ENCODE data around the gene SSBP2.

The SSBP2 gene

DNA sequence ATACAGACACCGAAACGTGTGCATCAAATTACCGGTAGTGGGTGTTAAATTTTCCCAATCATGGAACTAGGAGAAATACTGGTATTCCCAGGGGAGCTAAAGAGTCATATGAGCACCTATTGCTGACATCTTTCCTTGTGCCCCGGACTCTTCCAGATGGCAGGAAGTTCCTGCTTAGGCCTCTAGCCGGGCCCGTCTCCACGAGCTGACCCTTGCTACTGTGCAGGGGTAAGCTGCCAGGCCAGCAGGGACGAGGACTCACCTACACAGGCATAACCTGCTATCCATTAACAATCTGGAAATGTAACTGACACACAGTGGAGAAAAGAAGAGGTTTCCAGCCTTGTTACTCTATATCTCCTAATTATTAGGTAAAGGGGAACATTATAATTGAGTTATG, 16.2 kb upstream of the SSBP2 start:
- no peak for DNase-seq (ENCODE audit: low read depth in 1 of 2, low spot score in 1 of 2)
- Histone ChIP-seq H3K27ac (replicated peaks) (no peak overlapping the region), H3K27me3 (ENCODE audit: insufficient read depth, poor library complexity, severe bottlenecking) (no peaks in the 10 kb centered on the region), H3K4me3 (replicated peaks; ENCODE audit: insufficient read depth, low read length) (no peak overlapping the region)
- TF ChIP-seq, protein P1, sequence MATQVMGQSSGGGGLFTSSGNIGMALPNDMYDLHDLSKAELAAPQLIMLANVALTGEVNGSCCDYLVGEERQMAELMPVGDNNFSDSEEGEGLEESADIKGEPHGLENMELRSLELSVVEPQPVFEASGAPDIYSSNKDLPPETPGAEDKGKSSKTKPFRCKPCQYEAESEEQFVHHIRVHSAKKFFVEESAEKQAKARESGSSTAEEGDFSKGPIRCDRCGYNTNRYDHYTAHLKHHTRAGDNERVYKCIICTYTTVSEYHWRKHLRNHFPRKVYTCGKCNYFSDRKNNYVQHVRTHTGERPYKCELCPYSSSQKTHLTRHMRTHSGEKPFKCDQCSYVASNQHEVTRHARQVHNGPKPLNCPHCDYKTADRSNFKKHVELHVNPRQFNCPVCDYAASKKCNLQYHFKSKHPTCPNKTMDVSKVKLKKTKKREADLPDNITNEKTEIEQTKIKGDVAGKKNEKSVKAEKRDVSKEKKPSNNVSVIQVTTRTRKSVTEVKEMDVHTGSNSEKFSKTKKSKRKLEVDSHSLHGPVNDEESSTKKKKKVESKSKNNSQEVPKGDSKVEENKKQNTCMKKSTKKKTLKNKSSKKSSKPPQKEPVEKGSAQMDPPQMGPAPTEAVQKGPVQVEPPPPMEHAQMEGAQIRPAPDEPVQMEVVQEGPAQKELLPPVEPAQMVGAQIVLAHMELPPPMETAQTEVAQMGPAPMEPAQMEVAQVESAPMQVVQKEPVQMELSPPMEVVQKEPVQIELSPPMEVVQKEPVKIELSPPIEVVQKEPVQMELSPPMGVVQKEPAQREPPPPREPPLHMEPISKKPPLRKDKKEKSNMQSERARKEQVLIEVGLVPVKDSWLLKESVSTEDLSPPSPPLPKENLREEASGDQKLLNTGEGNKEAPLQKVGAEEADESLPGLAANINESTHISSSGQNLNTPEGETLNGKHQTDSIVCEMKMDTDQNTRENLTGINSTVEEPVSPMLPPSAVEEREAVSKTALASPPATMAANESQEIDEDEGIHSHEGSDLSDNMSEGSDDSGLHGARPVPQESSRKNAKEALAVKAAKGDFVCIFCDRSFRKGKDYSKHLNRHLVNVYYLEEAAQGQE (IDR thresholded peaks at IDR 0.05; ENCODE audit: insufficient replicate concordance, low read depth) = no peak
- no peak for TF ChIP-seq SPI1 (IDR thresholded peaks at IDR 0.05; ENCODE audit: borderline replicate concordance, low read depth)
- no peak for TF ChIP-seq POLR2AphosphoS5 (IDR thresholded peaks at IDR 0.05; ENCODE audit: low read depth)
- TF ChIP-seq GABPA (IDR thresholded peaks at IDR 0.05; ENCODE audit: low read depth) = no peak
- TF ChIP-seq, protein P2, sequence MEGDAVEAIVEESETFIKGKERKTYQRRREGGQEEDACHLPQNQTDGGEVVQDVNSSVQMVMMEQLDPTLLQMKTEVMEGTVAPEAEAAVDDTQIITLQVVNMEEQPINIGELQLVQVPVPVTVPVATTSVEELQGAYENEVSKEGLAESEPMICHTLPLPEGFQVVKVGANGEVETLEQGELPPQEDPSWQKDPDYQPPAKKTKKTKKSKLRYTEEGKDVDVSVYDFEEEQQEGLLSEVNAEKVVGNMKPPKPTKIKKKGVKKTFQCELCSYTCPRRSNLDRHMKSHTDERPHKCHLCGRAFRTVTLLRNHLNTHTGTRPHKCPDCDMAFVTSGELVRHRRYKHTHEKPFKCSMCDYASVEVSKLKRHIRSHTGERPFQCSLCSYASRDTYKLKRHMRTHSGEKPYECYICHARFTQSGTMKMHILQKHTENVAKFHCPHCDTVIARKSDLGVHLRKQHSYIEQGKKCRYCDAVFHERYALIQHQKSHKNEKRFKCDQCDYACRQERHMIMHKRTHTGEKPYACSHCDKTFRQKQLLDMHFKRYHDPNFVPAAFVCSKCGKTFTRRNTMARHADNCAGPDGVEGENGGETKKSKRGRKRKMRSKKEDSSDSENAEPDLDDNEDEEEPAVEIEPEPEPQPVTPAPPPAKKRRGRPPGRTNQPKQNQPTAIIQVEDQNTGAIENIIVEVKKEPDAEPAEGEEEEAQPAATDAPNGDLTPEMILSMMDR (IDR thresholded peaks at IDR 0.05; ENCODE audit: insufficient read depth, low read length) = no peak

DNA sequence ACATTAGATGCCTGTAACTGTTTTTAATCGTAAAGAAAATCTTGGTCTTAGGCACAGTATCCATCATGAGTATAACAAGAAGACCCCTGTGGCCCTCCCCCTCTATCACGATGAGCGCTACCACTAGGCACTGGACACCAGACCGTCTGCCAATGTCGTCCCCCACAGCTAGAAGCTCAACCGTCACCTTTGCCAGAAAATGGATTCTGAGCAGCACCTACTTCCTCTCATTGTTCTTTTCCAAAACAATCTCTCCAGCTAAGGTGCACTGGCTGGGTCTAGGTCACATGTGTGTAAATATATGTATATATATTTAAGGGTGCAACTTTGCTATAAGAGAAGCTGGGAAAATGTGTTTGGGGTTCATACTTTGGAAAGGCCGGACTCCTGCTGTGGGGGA, 15.7 kb upstream of the SSBP2 start:
- no peaks in the 10 kb centered on the region for H3K27me3 ChIP-seq (ENCODE audit: insufficient read depth, poor library complexity, severe bottlenecking)
- DNase-seq (ENCODE audit: low read depth in 1 of 2, low spot score in 1 of 2) = no peak
- TF ChIP-seq POLR2AphosphoS5 (IDR thresholded peaks at IDR 0.05; ENCODE audit: low read depth) = no peak
- TF ChIP-seq, protein P1 (IDR thresholded peaks at IDR 0.05; ENCODE audit: insufficient replicate concordance, low read depth) = no peak
- TF ChIP-seq SPI1 (IDR thresholded peaks at IDR 0.05; ENCODE audit: borderline replicate concordance, low read depth) = no peak
- TF ChIP-seq, protein P2 (IDR thresholded peaks at IDR 0.05; ENCODE audit: insufficient read depth, low read length) = no peak
- TF ChIP-seq GABPA (IDR thresholded peaks at IDR 0.05; ENCODE audit: low read depth) = no peak
- no peak overlapping the region for H3K4me3 ChIP-seq (replicated peaks; ENCODE audit: insufficient read depth, low read length)
- H3K27ac ChIP-seq (replicated peaks) = no peak overlapping the region

DNA sequence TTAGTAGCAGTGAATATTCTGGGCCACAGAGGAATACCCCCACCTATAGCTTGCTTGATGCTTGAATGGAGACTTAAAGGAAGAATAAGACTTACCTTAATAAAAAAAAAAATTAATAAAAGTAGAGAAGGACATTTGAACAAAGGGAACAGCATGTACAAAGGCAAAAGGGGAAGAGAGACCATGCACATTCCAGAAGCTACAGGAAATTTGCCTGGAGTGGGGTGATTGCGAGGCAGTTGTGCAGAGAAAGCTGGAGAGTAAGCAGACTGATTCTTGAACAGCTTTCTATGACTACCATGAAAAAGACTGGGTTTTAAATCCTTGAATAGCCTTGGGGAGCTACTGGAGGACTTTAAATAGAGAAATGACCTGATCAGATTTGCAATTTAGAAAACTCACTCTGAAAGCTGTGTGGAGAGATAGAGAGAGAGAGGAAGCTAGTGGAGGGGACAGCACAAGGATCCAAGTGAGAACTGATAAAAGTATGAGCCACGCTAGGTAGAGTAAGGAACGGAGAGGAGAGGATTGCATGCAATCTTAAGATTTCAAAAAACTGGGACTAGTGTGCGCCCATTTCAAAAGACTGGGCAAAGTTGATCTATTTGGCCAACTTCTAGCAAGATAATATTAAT, 12.5 kb upstream of the SSBP2 start:
- no peaks in the 10 kb centered on the region for H3K27me3 ChIP-seq (ENCODE audit: insufficient read depth, poor library complexity, severe bottlenecking)
- TF ChIP-seq POLR2AphosphoS5 (IDR thresholded peaks at IDR 0.05; ENCODE audit: low read depth) (no peak), SPI1 (IDR thresholded peaks at IDR 0.05; ENCODE audit: borderline replicate concordance, low read depth) (no peak), GABPA (IDR thresholded peaks at IDR 0.05; ENCODE audit: low read depth) (no peak)
- TF ChIP-seq, protein P1 (IDR thresholded peaks at IDR 0.05; ENCODE audit: insufficient replicate concordance, low read depth) = no peak
- TF ChIP-seq, protein P2 (IDR thresholded peaks at IDR 0.05; ENCODE audit: insufficient read depth, low read length) = no peak
- DNase-seq (ENCODE audit: low read depth in 1 of 2, low spot score in 1 of 2) = no peak
- H3K4me3 ChIP-seq (replicated peaks; ENCODE audit: insufficient read depth, low read length) = no peak overlapping the region
- no peak overlapping the region for H3K27ac ChIP-seq (replicated peaks)

Measured in HL-60 (cell line).